B cell (primary cell): ENCODE results near the gene GID4. TPM values are rescaled to one million over a fixed set of nuclear protein-coding genes. Genes with fewer than 3 reads are reported as not detected.

ENCODE experiments used
- ATAC-seq: fragments of 200-7000 bp; cut with Tn5 transposase; one replicate; pipeline ENCODE4 v1.10.0; 2021; ENCODE audit warnings: low read depth, mild to moderate bottlenecking, moderate number of reproducible peaks, moderate library complexity
- CTCF ChIA-PET: fragments of 350-600 bp; sonication (Branson Sonifier 250); formaldehyde crosslinking; loops from one replicate; lab custom pipeline; 2021; ENCODE audit warnings: antibody characterized with exemption, inconsistent platforms; lab: Charles Lee
- POLR2A ChIA-PET: fragments of 350-600 bp; sonication (Branson Sonifier 250); formaldehyde crosslinking; loops from one replicate; lab custom pipeline; 2021; ENCODE audit warnings: antibody characterized with exemption; lab: Charles Lee
- DNase-seq: peaks from one replicate; pipeline ENCODE4 v3.0.0; 2013
- H2AFZ ChIP-seq: 2 replicates; pipeline ENCODE4 v1.6.1; 2012; ENCODE audit warnings: mild to moderate bottlenecking, low read depth, low read length; ENCODE audit not compliant: insufficient read depth, poor library complexity, severe bottlenecking
- H3K27ac ChIP-seq, 2 donors: 1 replicate in 1 of 2; 2 replicates in 1 of 2; pipeline ENCODE4 v1.5.1; 2012 to 2013; ENCODE audit warnings: low read length in 2 of 2, mild to moderate bottlenecking in 2 of 2, moderate library complexity in 1 of 2
- H3K27me3 ChIP-seq, 4 experiments: fragments of 200-600 bp in 1 of 4; sonication (generic) in 1 of 4; replicated peaks in 1 of 4; 1 replicate in 2 of 4; 2 replicates in 2 of 4; pipeline versions ENCODE4 v1.6.1 to v1.7.0; 2013 to 2016; ENCODE audit warnings: low read length in 3 of 4, mild to moderate bottlenecking in 2 of 4, mixed read lengths in 1 of 4, moderate library complexity in 1 of 4; ENCODE audit not compliant: insufficient read depth in 4 of 4, control insufficient read depth in 3 of 4; ENCODE audit errors: control extremely low read depth in 1 of 4
- H3K36me3 ChIP-seq, 2 experiments: replicated peaks in 1 of 2; 1 replicate in 1 of 2; 2 replicates in 1 of 2; pipeline versions ENCODE4 v1.6.1 to v1.7.1; 2013; ENCODE audit warnings: low read length in 1 of 2; ENCODE audit not compliant: insufficient read depth in 2 of 2, control insufficient read depth in 1 of 2; ENCODE audit errors: control extremely low read depth in 1 of 2, extremely low read depth in 1 of 2
- H3K4me1 ChIP-seq, 2 donors: fragments of 200-600 bp in 1 of 2; sonication (generic) in 1 of 2; 1 replicate in 1 of 2; 2 replicates in 1 of 2; pipeline versions ENCODE4 v1.5.1 to v1.6.1; 2013 to 2017; ENCODE audit warnings: low read length in 2 of 2; ENCODE audit not compliant: control insufficient read depth in 2 of 2, insufficient read depth in 2 of 2
- H3K4me2 ChIP-seq: replicated peaks from 2 replicates; pipeline ENCODE3; 2012; ENCODE audit warnings: mild to moderate bottlenecking, low read depth, low read length; ENCODE audit not compliant: poor library complexity, severe bottlenecking
- H3K4me3 ChIP-seq, 5 experiments: fragments of 200-600 bp in 1 of 5; sonication (generic) in 1 of 5; 1 replicate in 3 of 5; 2 replicates in 2 of 5; pipeline versions ENCODE4 v1.5.1 to v1.7.0; 2011 to 2016; ENCODE audit warnings: low read length in 4 of 5, mild to moderate bottlenecking in 4 of 5, low read depth in 2 of 5, control low read depth in 1 of 5, moderate library complexity in 1 of 5; ENCODE audit not compliant: insufficient read depth in 1 of 5; ENCODE audit errors: control extremely low read depth in 1 of 5, extremely low read depth in 1 of 5
- H3K79me2 ChIP-seq: fragments of 200-600 bp; sonication (generic); one replicate; pipeline ENCODE4 v1.6.0; 2016; ENCODE audit warnings: low read length; ENCODE audit not compliant: control insufficient read depth, insufficient read depth
- H3K9ac ChIP-seq: fragments of 200-600 bp; sonication (generic); 2 replicates; pipeline ENCODE4 v1.6.1; 2017; ENCODE audit warnings: mild to moderate bottlenecking, low read length, moderate library complexity
- H3K9me3 ChIP-seq, 3 donors: one replicate each; pipeline versions ENCODE4 v1.6.1 to v1.7.1; 2013; ENCODE audit warnings: low read length in 2 of 3; ENCODE audit not compliant: control insufficient read depth in 2 of 3, insufficient read depth in 1 of 3; ENCODE audit errors: control extremely low read depth in 1 of 3
- H4K20me1 ChIP-seq: 2 replicates; pipeline ENCODE4 v1.6.0; 2012; ENCODE audit warnings: mild to moderate bottlenecking, low read length; ENCODE audit not compliant: insufficient read depth, control insufficient read depth, poor library complexity, severe bottlenecking
- H3K27ac Mint-ChIP-seq: one replicate; pipeline ENCODE4 v1.8.0; 2021; ENCODE audit warnings: mixed read lengths
- H3K27me3 Mint-ChIP-seq: one replicate; pipeline ENCODE4 v1.8.0; 2021; ENCODE audit warnings: mixed read lengths
- H3K4me1 Mint-ChIP-seq: one replicate; pipeline ENCODE4 v1.8.0; 2021; ENCODE audit warnings: mixed read lengths
- H3K4me3 Mint-ChIP-seq: one replicate; pipeline ENCODE4 v1.8.0; 2021; ENCODE audit warnings: mixed read lengths
- H3K9me3 Mint-ChIP-seq: one replicate; pipeline ENCODE4 v1.8.0; 2022; ENCODE audit warnings: mixed read lengths; ENCODE audit not compliant: insufficient read depth
- CTCF ChIP-seq: fragments of 200-600 bp; IDR thresholded peaks from one replicate; pipeline ENCODE4 v1.8.0; 2022; ENCODE audit warnings: antibody characterized with exemption, mild to moderate bottlenecking
- EZH2 ChIP-seq: IDR thresholded peaks from 2 replicates; pipeline ENCODE4 v1.6.1; 2012; ENCODE audit warnings: borderline replicate concordance, low read depth, mild to moderate bottlenecking, moderate library complexity, low read length; ENCODE audit not compliant: insufficient read depth, poor library complexity, severe bottlenecking
- WGBS: methylation state at CpG from one replicate; pipeline ENCODE4 v1.1.5; 2013; ENCODE audit warnings: missing lambda C conversion rate; ENCODE audit not compliant: insufficient coverage; 5-methylcytosine and 5-hydroxymethylcytosine counted together
- intact Hi-C: fragments of 100-400 bp; cut with micrococcal nuclease; formaldehyde crosslinking; loops from one replicate; pipeline ENCODE4 v1.10.0; 2022
- polyA plus RNA-seq: library from polyadenylated mRNA; depleted of rRNA; stranded (reverse); fragments of >200 nt; gene quantifications from 2 replicates; pipeline ENCODE4 v1.2.3, GENCODE V29; 2012
- total RNA-seq, 2 donors: library from RNA; stranded (reverse); fragments of 120-200 nt in 1 of 2; gene quantifications; 1 replicate in 1 of 2; 2 replicates in 1 of 2; pipeline versions ENCODE4 v1.2.3 to v1.2.4, GENCODE V29; 2013 to 2022

GID4 gene
- total and polyA plus RNA-seq, 2 donors (not counting 1 experiment from before 2014, with no cell fraction given): 5.6 to 11.8 TPM

- TF ChIP-seq CTCF (no peak), EZH2 (no peak)
- Mint-ChIP-seq H3K27ac (no peak overlapping the region), H3K4me1 (peaks cover 7% of the 10 kb centered on the region), H3K4me3 (no peak overlapping the region), H3K9me3 (no peaks in the 10 kb centered on the region), H3K27me3 (no peaks in the 10 kb centered on the region)
- H3K27me3 ChIP-seq: no peaks in the 10 kb centered on the region
- no peak for ATAC-seq
- no peak overlapping the region for H3K27ac ChIP-seq
- H2AFZ ChIP-seq: no peak overlapping the region
- no peak overlapping the region for H3K4me2 ChIP-seq
- WGBS: 93% methylated on average over 5 of the region's 6 CpGs
- intact Hi-C loops: no loop called here
- H3K9me3 ChIP-seq: no peaks in the 10 kb centered on the region
- H3K9ac ChIP-seq: no peak overlapping the region
- peaks cover 2 to 53% of the 10 kb centered on the region in 2 experiments for H3K36me3 ChIP-seq
- ChIA-PET POLR2A (no interaction called here), CTCF (interaction anchor here (0.7 kb wide), 1 partner anchor 19 kb away, joined by 6 read pairs; no protein-coding TSS in a partner anchor)
- H4K20me1 ChIP-seq: peaks cover 43% of the 10 kb centered on the region
- no peak overlapping the region for H3K4me3 ChIP-seq
- peaks cover 0 to 4% of the 10 kb centered on the region in 2 donors for H3K4me1 ChIP-seq
- peaks cover 56% of the 10 kb centered on the region for H3K79me2 ChIP-seq
- no peak for DNase-seq
These were observed 11.9 kb upstream of the GID4 start for GRCh38 chr17:18027280-18027679.

GRCh38 chr17:18028114-18028951 is 10.9 kb upstream of the GID4 start:
- Histone ChIP-seq H4K20me1 (peaks cover 54% of the 10 kb centered on the region), H3K27me3 (no peaks in the 10 kb centered on the region), H3K9ac (no peak overlapping the region), H3K79me2 (peaks cover 66% of the 10 kb centered on the region), H2AFZ (no peak overlapping the region), H3K36me3 (peaks cover 2 to 49% of the 10 kb centered on the region in 2 experiments), H3K27ac (no peak overlapping the region), H3K4me3 (no peak overlapping the region), H3K9me3 (no peaks in the 10 kb centered on the region), H3K4me1 (peaks cover 0 to 10% of the 10 kb centered on the region in 2 donors), H3K4me2 (no peak overlapping the region)
- no peaks in the 10 kb centered on the region for H3K27me3 Mint-ChIP-seq
- 88% methylated on average over 5 of the region's 11 CpGs for WGBS
- ChIA-PET POLR2A (no interaction called here), CTCF (no interaction called here)
- H3K4me3 Mint-ChIP-seq: no peak overlapping the region
- no peak overlapping the region for H3K27ac Mint-ChIP-seq
- intact Hi-C loops: no loop called here
- TF ChIP-seq CTCF: no peak
- TF ChIP-seq EZH2: no peak
- H3K4me1 Mint-ChIP-seq: peaks cover 15% of the 10 kb centered on the region
- ATAC-seq (no peak), DNase-seq (no peak)
- no peaks in the 10 kb centered on the region for H3K9me3 Mint-ChIP-seq
